K562 (cell line): Measurements from ENCODE around the gene EPHB1. TPM values are rescaled to one million over a fixed set of nuclear protein-coding genes. Genes with fewer than 3 reads are reported as not detected.

Experiments used
- ATAC-seq: fragments of 200-7000 bp; cut with Tn5 transposase; 3 replicates; pipeline ENCODE4 v1.9.1; 2020; ENCODE audit warnings: moderate library complexity
- BruUV-seq: library from RNA; stranded (reverse); fragments of 400-500 nt; replicated peaks from 2 replicates; lab custom pipeline; 2021; lab: Mats Ljungman, UMichigan
- CTCF ChIA-PET: fragments of 300-600 bp; formaldehyde crosslinking; extraction: SDS; loops from one replicate; lab custom pipeline; 2021; ENCODE audit warnings: low intra/inter-chr PET ratio; lab: Yijun Ruan, JAX
- POLR2A ChIA-PET: fragments of 300-600, 350-650 bp; sonication (Branson Sonifier 250); formaldehyde crosslinking; extraction: SDS; loops from one replicate; lab custom pipeline; 2021; ENCODE audit warnings: antibody characterized with exemption, inconsistent platforms; lab: Yijun Ruan, JAX
- DNase-seq, 4 experiments: peaks; one replicate each; pipeline versions ENCODE4 v3.0.0 to v3.0.0-alpha.2; 2011 to 2018; ENCODE audit warnings: low spot score in 3 of 4, mixed read lengths in 3 of 4; ENCODE audit errors: extremely low read depth in 1 of 4
- FAIRE-seq: peaks from 2 replicates; lab custom pipeline; 2011; peaks lifted over from hg19 to GRCh38; lab: Jason Lieb, UNC
- H2AFZ ChIP-seq: 2 replicates; pipeline ENCODE4 v1.6.0; 2011; ENCODE audit warnings: low read depth, low read length, control low read depth, inconsistent platforms
- H3K27ac ChIP-seq: fragments of 200-600 bp; 3 replicates; pipeline ENCODE4 v1.8.0; 2011; ENCODE audit warnings: low read depth, mild to moderate bottlenecking, control low read depth, inconsistent platforms, low read length, moderate library complexity, mixed read lengths; ENCODE audit errors: extremely low read depth
- H3K27me3 ChIP-seq, 2 experiments: fragments of 300-600 bp in 1 of 2; 2 replicates in 1 of 2; 3 replicates in 1 of 2; pipeline versions ENCODE4 v1.6.0 to v1.8.0; 2011; ENCODE audit warnings: inconsistent platforms in 2 of 2, low read length in 2 of 2, mild to moderate bottlenecking in 1 of 2, mixed read lengths in 1 of 2, moderate library complexity in 1 of 2; ENCODE audit not compliant: control insufficient read depth in 2 of 2, insufficient read depth in 2 of 2
- H3K36me3 ChIP-seq: fragments of 300-600 bp; 3 replicates; pipeline ENCODE4 v1.8.0; 2011; ENCODE audit warnings: mild to moderate bottlenecking, low read length, inconsistent platforms; ENCODE audit not compliant: control insufficient read depth, insufficient read depth
- H3K4me1 ChIP-seq, 2 experiments: fragments of 200-600 bp in 1 of 2; replicated peaks in 1 of 2; 2 replicates in 1 of 2; 3 replicates in 1 of 2; pipeline versions ENCODE4 v1.5.1 to v1.8.0; 2011; ENCODE audit warnings: inconsistent platforms in 2 of 2, low read length in 2 of 2, mild to moderate bottlenecking in 1 of 2, mixed read lengths in 1 of 2, moderate library complexity in 1 of 2; ENCODE audit not compliant: control insufficient read depth in 2 of 2, insufficient read depth in 2 of 2
- H3K4me2 ChIP-seq: 2 replicates; pipeline ENCODE4 v1.6.1; 2011; ENCODE audit warnings: low read length, control low read depth, inconsistent platforms, mixed read lengths; ENCODE audit not compliant: insufficient read depth
- H3K4me3 ChIP-seq: fragments of 200-600 bp; sonication (generic), shearing (Covaris generic); 2 replicates; pipeline ENCODE4 v1.5.1; 2016; ENCODE audit warnings: control low read depth, inconsistent platforms
- H3K79me2 ChIP-seq: fragments of 200-600 bp; 3 replicates; pipeline ENCODE4 v1.8.0; 2011; ENCODE audit warnings: low read length, inconsistent platforms; ENCODE audit not compliant: control insufficient read depth, insufficient read depth
- H3K9ac ChIP-seq, 2 experiments: 2 replicates each; pipeline versions ENCODE4 v1.6.0 to v1.6.1; 2011; ENCODE audit warnings: low read depth in 2 of 2, low read length in 2 of 2, control low read depth in 1 of 2, inconsistent platforms in 1 of 2, mild to moderate bottlenecking in 1 of 2, mixed read lengths in 1 of 2; ENCODE audit not compliant: insufficient read depth in 1 of 2
- H3K9me1 ChIP-seq: one replicate; pipeline ENCODE4 v1.6.0; 2011; ENCODE audit warnings: inconsistent platforms, mild to moderate bottlenecking, low read length, moderate library complexity; ENCODE audit not compliant: control insufficient read depth, insufficient read depth
- H3K9me3 ChIP-seq: replicated peaks from 2 replicates; pipeline ENCODE4 v1.5.1; 2011; ENCODE audit warnings: low read depth, low read length, inconsistent platforms; ENCODE audit not compliant: control insufficient read depth, insufficient read depth
- H4K20me1 ChIP-seq: replicated peaks from 2 replicates; pipeline ENCODE4 v1.6.1; 2011; ENCODE audit warnings: low read length, inconsistent platforms, mixed read lengths; ENCODE audit not compliant: control insufficient read depth, insufficient read depth
- ARID1B ChIP-seq: fragments of 450-650 bp; IDR thresholded peaks from 2 replicates; pipeline ENCODE4 v1.6.1; 2016; ENCODE audit warnings: antibody characterized with exemption, mild to moderate bottlenecking, inconsistent platforms
- ATF1 ChIP-seq, 2 experiments: fragments of 450-650 bp in 1 of 2; IDR thresholded peaks; 2 replicates each; pipeline ENCODE4 v1.6.1; 2016; ENCODE audit warnings: missing compliant biosample characterization in 1 of 2, missing genetic modification characterization in 1 of 2
- CCNT2 ChIP-seq: IDR thresholded peaks from 2 replicates; pipeline ENCODE4 v1.6.1; 2011; ENCODE audit warnings: borderline replicate concordance, low read depth, mild to moderate bottlenecking, moderate library complexity, mixed read lengths, low read length; ENCODE audit not compliant: insufficient read length; ENCODE audit errors: extremely low read depth
- CHD1 ChIP-seq: fragments of 200-600 bp; sonication (generic); IDR thresholded peaks from one replicate; pipeline ENCODE4 v1.6.1; 2012; ENCODE audit warnings: mild to moderate bottlenecking, moderate library complexity, low read length, inconsistent platforms
- CREB1 ChIP-seq, 2 experiments: sonication (generic) in 1 of 2; formaldehyde crosslinking in 1 of 2; IDR thresholded peaks; 2 replicates each; pipeline versions ENCODE4 v1.6.1 to v1.8.0; 2012 to 2022; ENCODE audit warnings: inconsistent platforms in 1 of 2, mild to moderate bottlenecking in 1 of 2, missing genetic modification reagents in 1 of 2, moderate library complexity in 1 of 2
- E4F1 ChIP-seq: fragments of 250-450 bp; sonication (Bioruptor Pico); IDR thresholded peaks from 2 replicates; pipeline ENCODE4 v1.5.0; 2021; ENCODE audit warnings: mild to moderate bottlenecking, borderline replicate concordance
- MEF2A ChIP-seq: IDR thresholded peaks from 2 replicates; pipeline ENCODE4 v1.6.1; 2011; ENCODE audit warnings: low read depth, mild to moderate bottlenecking, low read length, moderate library complexity; ENCODE audit not compliant: control insufficient read depth
- NELFE ChIP-seq: IDR thresholded peaks from 2 replicates; pipeline ENCODE4 v1.6.1; 2011; ENCODE audit warnings: mild to moderate bottlenecking; ENCODE audit not compliant: insufficient read depth, insufficient read length
- NFIC ChIP-seq: fragments of 450-650 bp; IDR thresholded peaks from 2 replicates; pipeline ENCODE4 v1.6.1; 2017; ENCODE audit warnings: mild to moderate bottlenecking, inconsistent platforms
- XRCC5 ChIP-seq: fragments of 200-400 bp; formaldehyde crosslinking; IDR thresholded peaks from 2 replicates; pipeline ENCODE4 v1.6.1; 2017; ENCODE audit warnings: low read depth, mild to moderate bottlenecking, low read length
- ZNF398 ChIP-seq: fragments of 250-450 bp; sonication (Bioruptor Pico); IDR thresholded peaks from 2 replicates; pipeline ENCODE4 v1.8.0; 2021; ENCODE audit warnings: moderate library complexity, mild to moderate bottlenecking, inconsistent platforms
- ZNF609 ChIP-seq: sonication (generic); formaldehyde crosslinking; IDR thresholded peaks from 2 replicates; pipeline ENCODE4 v1.8.1; 2023; ENCODE audit warnings: missing genetic modification reagents, mild to moderate bottlenecking, borderline replicate concordance
- ZSCAN32 ChIP-seq: fragments of 450-650 bp; formaldehyde crosslinking; IDR thresholded peaks from 2 replicates; pipeline ENCODE4 v1.4.0; 2020; ENCODE audit warnings: mild to moderate bottlenecking, moderate library complexity
- WGBS: fragments of 100-300 bp; shearing (Covaris generic); methylation state at CpG from one replicate; pipeline ENCODE4 v1.1.6; 2016; ENCODE audit warnings: low coverage, mixed read lengths; ENCODE audit not compliant: insufficient coverage; ENCODE audit errors: missing lambda C conversion rate; 5-methylcytosine and 5-hydroxymethylcytosine counted together
- in situ Hi-C: fragments of 300-500 bp; cut with MboI; formaldehyde crosslinking; loops from 4 replicates; pipeline ENCODE4 v1.15.0; 2018; ENCODE audit warnings: inconsistent platforms, mixed read lengths
- intact Hi-C: fragments of 100-400 bp; cut with micrococcal nuclease; formaldehyde crosslinking; loops from 2 replicates; pipeline ENCODE4 v1.14.2; 2022
- polyA plus RNA-seq, 8 experiments: library from polyadenylated mRNA; depleted of rRNA in 4 of 8; stranded (reverse) in 5 of 8; unstranded in 3 of 8; fragments of >200 nt; fragmentation: Nextera tagmentation in 2 of 8; fragmentation: Illumina TruSeq in 1 of 8; extraction: Ambion mirVana in 2 of 8; extraction: Trizol in 1 of 8; gene quantifications; 2 replicates each; pipeline versions ENCODE4 v1.2.1 to v1.2.3, GENCODE V29; 2011 to 2014; ENCODE audit warnings: inconsistent platforms in 1 of 8, missing spikeins in 1 of 8
- total RNA-seq, 7 experiments: library from RNA; depleted of rRNA in 6 of 7; stranded (reverse); fragments of >200 nt in 6 of 7; fragmentation: Illumina TruSeq in 2 of 7; extraction: Trizol in 2 of 7; gene quantifications; 2 replicates each; pipeline versions ENCODE4 v1.2.1 to v1.2.3, GENCODE V29; 2011 to 2021; ENCODE audit warnings: low replicate concordance in 1 of 7

The EPHB1 gene
- total and polyA plus RNA-seq, 9 of the 15 experiments (the other 6 are each of a cell fraction or from before 2014, with no cell fraction given) = 0.29 TPM; not detected in 8

- 0% methylated on average over 1 of the region's 2 CpGs for WGBS
- no peaks in the 10 kb centered on the region for H3K27me3 ChIP-seq
- intact Hi-C loops (no loop called here), in situ Hi-C loops (no loop called here)
- no peaks in the 10 kb centered on the region for H4K20me1 ChIP-seq
- FAIRE-seq = no peak
- H3K9me3 ChIP-seq = no peaks in the 10 kb centered on the region
- no peaks in the 10 kb centered on the region for H3K79me2 ChIP-seq
- H3K9me1 ChIP-seq = no peaks in the 10 kb centered on the region
- H3K4me1 ChIP-seq = no peaks in the 10 kb centered on the region
- H3K4me2 ChIP-seq = no peak overlapping the region
- DNase-seq = no peak
- no TSS peak for BruUV-seq
- no peak overlapping the region for H3K27ac ChIP-seq
- ChIA-PET POLR2A (no interaction called here), CTCF (no interaction called here)
- no peak overlapping the region for H2AFZ ChIP-seq
- no peak overlapping the region for H3K9ac ChIP-seq
- ATAC-seq = no peak
- H3K4me3 ChIP-seq = no peak overlapping the region
- H3K36me3 ChIP-seq = no peaks in the 10 kb centered on the region
- TF ChIP-seq E4F1 (CRISPR knock-in tag) (no peak), NFIC (no peak), XRCC5 (no peak), ZSCAN32 (no peak), ZNF398 (CRISPR knock-in tag) (no peak), MEF2A (no peak), CREB1 (IDR thresholded peaks at IDR 0.05) (no peak), CREB1 (CRISPR knock-in tag; IDR thresholded peaks at IDR 0.05) (no peak), CHD1 (no peak), ARID1B (no peak), CCNT2 (no peak), NELFE (no peak), ATF1 (CRISPR knock-in tag; IDR thresholded peaks at IDR 0.05) (no peak), ATF1 (tag; IDR thresholded peaks at IDR 0.05) (no peak), ZNF609 (CRISPR knock-in tag) (no peak)
These were observed 196.5 kb downstream of the EPHB1 start for GRCh38 chr3:134991472-134992010.
